OCI-LY3 (cell line): ENCODE data around the gene PSMC5.

ENCODE experiments used
- EZH2phosphoT487 ChIP-seq: fragments of 200-600 bp; shearing (Covaris generic); IDR thresholded peaks from 2 replicates; pipeline ENCODE4 v1.6.1; 2018; ENCODE audit warnings: antibody characterized with exemption, mixed run types, low read depth
- TF ChIP-seq, protein P1 (sequence below): fragments of 200-600, 300-600 bp; sonication (generic); IDR thresholded peaks from 2 replicates; pipeline ENCODE4 v1.5.1; 2014; ENCODE audit warnings: antibody characterized with exemption, low read length, low read depth

DNA sequence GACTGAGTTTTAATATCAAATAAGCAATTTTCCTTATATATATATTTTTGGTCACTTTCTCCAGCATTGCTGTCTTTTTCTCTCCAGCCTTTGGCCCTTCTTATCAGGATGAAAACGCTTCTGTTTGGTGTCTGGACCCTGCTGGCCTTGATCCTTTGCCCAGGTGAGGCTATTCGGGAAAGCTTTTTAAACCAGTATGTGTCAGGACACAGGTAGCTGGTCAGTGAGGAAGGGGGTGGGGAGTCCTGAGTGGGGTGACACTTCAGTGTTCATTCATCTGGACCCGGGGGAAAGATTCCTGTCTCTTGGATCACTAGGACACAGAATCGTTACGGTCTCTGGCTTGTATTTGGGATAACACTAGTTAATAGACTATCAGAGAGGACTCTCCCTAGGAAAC is 27.5 kb downstream of the PSMC5 start:
- TF ChIP-seq, protein P1, sequence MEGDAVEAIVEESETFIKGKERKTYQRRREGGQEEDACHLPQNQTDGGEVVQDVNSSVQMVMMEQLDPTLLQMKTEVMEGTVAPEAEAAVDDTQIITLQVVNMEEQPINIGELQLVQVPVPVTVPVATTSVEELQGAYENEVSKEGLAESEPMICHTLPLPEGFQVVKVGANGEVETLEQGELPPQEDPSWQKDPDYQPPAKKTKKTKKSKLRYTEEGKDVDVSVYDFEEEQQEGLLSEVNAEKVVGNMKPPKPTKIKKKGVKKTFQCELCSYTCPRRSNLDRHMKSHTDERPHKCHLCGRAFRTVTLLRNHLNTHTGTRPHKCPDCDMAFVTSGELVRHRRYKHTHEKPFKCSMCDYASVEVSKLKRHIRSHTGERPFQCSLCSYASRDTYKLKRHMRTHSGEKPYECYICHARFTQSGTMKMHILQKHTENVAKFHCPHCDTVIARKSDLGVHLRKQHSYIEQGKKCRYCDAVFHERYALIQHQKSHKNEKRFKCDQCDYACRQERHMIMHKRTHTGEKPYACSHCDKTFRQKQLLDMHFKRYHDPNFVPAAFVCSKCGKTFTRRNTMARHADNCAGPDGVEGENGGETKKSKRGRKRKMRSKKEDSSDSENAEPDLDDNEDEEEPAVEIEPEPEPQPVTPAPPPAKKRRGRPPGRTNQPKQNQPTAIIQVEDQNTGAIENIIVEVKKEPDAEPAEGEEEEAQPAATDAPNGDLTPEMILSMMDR = no peak
- no peak for TF ChIP-seq EZH2phosphoT487
